A549 (cell line): ENCODE measurements around the gene HS6ST2. TPM values are rescaled to one million over a fixed set of nuclear protein-coding genes. Genes with fewer than 3 reads are reported as not detected.

Source experiments
- ATAC-seq, 2 experiments: fragments of 200-7000 bp in 1 of 2; fragments of >200 bp in 1 of 2; cut with Nextera tagmentation in 1 of 2; cut with Tn5 transposase in 1 of 2; 3 replicates each; pipeline versions ENCODE4 v1.8.0 to v1.9.1; 2018 to 2020; ENCODE audit warnings: mild to moderate bottlenecking in 1 of 2, moderate library complexity in 1 of 2
- CTCF ChIA-PET: fragments of 300-600 bp; sonication (Branson Sonifier 250); formaldehyde crosslinking; extraction: SDS; loops from one replicate; lab custom pipeline; 2021; ENCODE audit warnings: antibody characterized with exemption, inconsistent platforms; lab: Yijun Ruan, JAX
- POLR2A ChIA-PET: fragments of 350-600 bp; formaldehyde crosslinking; extraction: SDS; loops from one replicate; lab custom pipeline; 2021; ENCODE audit warnings: antibody characterized with exemption, inconsistent platforms; lab: Yijun Ruan, JAX
- DNase-seq, 2 experiments: peaks; one replicate each; pipeline versions ENCODE4 v3.0.0 to v3.0.0-alpha.2; 2011 to 2016; ENCODE audit warnings: low read depth in 1 of 2, low spot score in 1 of 2
- FAIRE-seq: peaks from 2 replicates; lab custom pipeline; 2011; peaks lifted over from hg19 to GRCh38; lab: Jason Lieb, UNC
- H3K27ac ChIP-seq, 2 experiments: fragments of >200 bp; sonication (Bioruptor Twin); formaldehyde crosslinking; 3 replicates each; pipeline ENCODE4 v1.5.1; 2016 to 2017
- H3K4me1 ChIP-seq: fragments of >200 bp; sonication (Bioruptor Twin); formaldehyde crosslinking; 3 replicates; pipeline ENCODE4 v1.6.1; 2016
- H3K4me2 ChIP-seq: fragments of >200 bp; sonication (Bioruptor Twin); formaldehyde crosslinking; 3 replicates; pipeline ENCODE4 v1.6.1; 2016
- H3K4me3 ChIP-seq: fragments of >200 bp; sonication (Bioruptor Twin); formaldehyde crosslinking; 3 replicates; pipeline ENCODE4 v1.5.1; 2016
- H3K9me3 ChIP-seq: fragments of >200 bp; sonication (Bioruptor Twin); formaldehyde crosslinking; 3 replicates; pipeline ENCODE4 v1.6.1; 2016
- BHLHE40 ChIP-seq: IDR thresholded peaks from 2 replicates; pipeline ENCODE4 v1.6.1; 2012; ENCODE audit warnings: low read depth, low read length, inconsistent platforms
- CHD4 ChIP-seq: fragments of 200-600 bp; sonication (generic); IDR thresholded peaks from 2 replicates; pipeline ENCODE4 v1.6.1; 2016; ENCODE audit warnings: antibody characterized with exemption, mild to moderate bottlenecking, borderline replicate concordance
- EHF ChIP-seq: fragments of 250-450 bp; sonication (Bioruptor Pico); IDR thresholded peaks from 2 replicates; pipeline ENCODE4 v1.5.0; 2020; ENCODE audit warnings: mild to moderate bottlenecking
- EHMT2 ChIP-seq: fragments of 200-600 bp; sonication (generic); IDR thresholded peaks from 2 replicates; pipeline ENCODE4 v1.6.1; 2016; ENCODE audit warnings: antibody characterized with exemption, low read depth, mild to moderate bottlenecking, moderate library complexity
- EP300 ChIP-seq, 2 experiments: fragments of >200 bp; sonication (Bioruptor Twin); formaldehyde crosslinking; IDR thresholded peaks; 2 replicates in 1 of 2; 3 replicates in 1 of 2; pipeline ENCODE4 v1.6.1; 2016 to 2017
- ESRRA ChIP-seq: fragments of 150-350 bp; IDR thresholded peaks from 2 replicates; pipeline ENCODE4 v1.6.1; 2014; ENCODE audit warnings: mild to moderate bottlenecking, low read length, borderline replicate concordance
- FOSB ChIP-seq: fragments of 250-450 bp; sonication (Bioruptor Pico); IDR thresholded peaks from 2 replicates; pipeline ENCODE4 v1.5.0; 2020; ENCODE audit warnings: mild to moderate bottlenecking, moderate library complexity
- GATA3 ChIP-seq: IDR thresholded peaks from 2 replicates; pipeline ENCODE4 v1.6.1; 2012; ENCODE audit warnings: borderline replicate concordance
- HOXB13 ChIP-seq: fragments of 250-450 bp; sonication (Bioruptor Pico); IDR thresholded peaks from 2 replicates; pipeline ENCODE4 v1.5.0; 2020; ENCODE audit warnings: low read depth, mild to moderate bottlenecking, moderate library complexity
- HOXB5 ChIP-seq: fragments of 250-450 bp; sonication (Bioruptor Pico); IDR thresholded peaks from 2 replicates; pipeline ENCODE4 v1.5.0; 2020; ENCODE audit warnings: mild to moderate bottlenecking, moderate library complexity
- JUNB ChIP-seq: fragments of >200 bp; sonication (Bioruptor Twin); formaldehyde crosslinking; IDR thresholded peaks from 2 replicates; pipeline ENCODE4 v1.6.1; 2016
- MYC ChIP-seq: IDR thresholded peaks from 2 replicates; pipeline ENCODE4 v1.6.1; 2012; ENCODE audit warnings: mild to moderate bottlenecking, inconsistent platforms, low read length, improper control_type of control experiment, borderline replicate concordance
- NFE2L2 ChIP-seq: fragments of 150-350 bp; conservative IDR thresholded peaks from 2 replicates; pipeline ENCODE4 v1.6.1; 2014; ENCODE audit warnings: low read length
- NPAS2 ChIP-seq: fragments of 250-450 bp; sonication (Bioruptor Pico); IDR thresholded peaks from 2 replicates; pipeline ENCODE4 v1.8.0; 2022; ENCODE audit warnings: mild to moderate bottlenecking, moderate library complexity, borderline replicate concordance
- PHF8 ChIP-seq: fragments of 200-600 bp; sonication (generic); IDR thresholded peaks from 2 replicates; pipeline ENCODE4 v1.6.1; 2016; ENCODE audit warnings: low read depth, mild to moderate bottlenecking, antibody characterized with exemption, moderate library complexity, borderline replicate concordance
- SREBF2 ChIP-seq: fragments of 450-650 bp; IDR thresholded peaks from 2 replicates; pipeline ENCODE4 v1.6.1; 2014; ENCODE audit warnings: mild to moderate bottlenecking, moderate library complexity
- TFCP2L1 ChIP-seq: fragments of 250-450 bp; sonication (Bioruptor Pico); IDR thresholded peaks from 2 replicates; pipeline ENCODE4 v1.5.0; 2021; ENCODE audit warnings: mild to moderate bottlenecking
- TP53 ChIP-seq: fragments of 250-450 bp; sonication (Bioruptor Pico); IDR thresholded peaks from 2 replicates; pipeline ENCODE4 v1.5.0; 2021; ENCODE audit warnings: mild to moderate bottlenecking, moderate library complexity
- ZC3H11A ChIP-seq: fragments of 450-650 bp; IDR thresholded peaks from 2 replicates; pipeline ENCODE4 v1.6.1; 2014; ENCODE audit warnings: antibody characterized with exemption, mild to moderate bottlenecking
- ZFP36 ChIP-seq: fragments of 450-650 bp; IDR thresholded peaks from 2 replicates; pipeline ENCODE4 v1.6.1; 2014; ENCODE audit warnings: borderline replicate concordance; ENCODE audit not compliant: partially characterized antibody
- ZNF302 ChIP-seq: fragments of 250-450 bp; sonication (Bioruptor Pico); IDR thresholded peaks from 2 replicates; pipeline ENCODE4 v1.9.0; 2021; ENCODE audit warnings: inconsistent platforms, mild to moderate bottlenecking, moderate library complexity
- ZSCAN20 ChIP-seq: fragments of 250-450 bp; sonication (Bioruptor Pico); IDR thresholded peaks from 2 replicates; pipeline ENCODE4 v1.8.0; 2022; ENCODE audit warnings: mild to moderate bottlenecking, moderate library complexity
- WGBS: methylation state at CpG from one replicate; pipeline ENCODE4 v1.1.6; 2017; ENCODE audit errors: missing lambda C conversion rate; 5-methylcytosine and 5-hydroxymethylcytosine counted together
- polyA plus RNA-seq, 4 experiments: library from polyadenylated mRNA; depleted of rRNA in 3 of 4; stranded (reverse); fragments of >200 nt; fragmentation: RNase III in 1 of 4; extraction: RNeasy Plus Mini Kit Qiagen cat#74134 plus additional on column Dnase treatment in 1 of 4; gene quantifications; 2 replicates in 3 of 4; 3 replicates in 1 of 4; pipeline ENCODE4 v1.2.3, GENCODE V29; 2011 to 2017
- TF ChIP-seq, protein P1 (sequence below): IDR thresholded peaks from 2 replicates; pipeline ENCODE4 v1.6.1; 2012
- TF ChIP-seq, protein P2 (sequence below): fragments of >200 bp; sonication (Bioruptor Twin); formaldehyde crosslinking; IDR thresholded peaks from 3 replicates; pipeline ENCODE4 v1.6.1; 2016
- TF ChIP-seq, protein P3 (sequence below): fragments of 250-450 bp; sonication (Bioruptor Pico); IDR thresholded peaks from 2 replicates; pipeline ENCODE4 v1.5.0; 2021; ENCODE audit warnings: mild to moderate bottlenecking, moderate library complexity, borderline replicate concordance
- TF ChIP-seq, protein P4 (sequence below): fragments of >200 bp; sonication (Bioruptor Twin); formaldehyde crosslinking; IDR thresholded peaks from 3 replicates; pipeline ENCODE4 v1.5.1; 2016
- TF ChIP-seq, protein P5 (sequence below): fragments of >200 bp; sonication (Bioruptor Twin); formaldehyde crosslinking; IDR thresholded peaks from 2 replicates; pipeline ENCODE4 v1.6.1; 2016

The HS6ST2 gene
- polyA plus RNA-seq, 2 of the 4 experiments (the other 2 are of a cell fraction): 0.01 to 0.04 TPM

DNA sequence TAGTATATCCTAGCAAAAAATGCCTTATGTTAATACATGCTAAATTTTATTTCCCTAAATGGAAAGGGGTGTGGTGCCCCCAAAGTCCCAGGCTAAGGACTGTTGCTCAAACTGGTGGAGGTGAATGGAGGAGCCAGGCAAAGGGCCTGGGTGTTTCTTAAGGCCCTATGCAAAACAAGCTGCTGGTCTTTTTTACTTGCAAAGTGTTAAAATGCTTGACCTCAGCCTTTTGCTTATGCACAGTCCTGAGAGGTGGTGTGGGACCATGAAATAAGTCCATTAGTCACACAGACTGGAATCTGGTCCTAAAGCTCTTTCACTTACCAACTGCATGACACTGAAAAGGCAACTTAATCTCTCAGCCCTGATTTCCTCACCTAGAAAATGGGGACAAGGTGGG, 246.1 kb downstream of the HS6ST2 start:
- ATAC-seq (no peak), FAIRE-seq (no peak)

DNA sequence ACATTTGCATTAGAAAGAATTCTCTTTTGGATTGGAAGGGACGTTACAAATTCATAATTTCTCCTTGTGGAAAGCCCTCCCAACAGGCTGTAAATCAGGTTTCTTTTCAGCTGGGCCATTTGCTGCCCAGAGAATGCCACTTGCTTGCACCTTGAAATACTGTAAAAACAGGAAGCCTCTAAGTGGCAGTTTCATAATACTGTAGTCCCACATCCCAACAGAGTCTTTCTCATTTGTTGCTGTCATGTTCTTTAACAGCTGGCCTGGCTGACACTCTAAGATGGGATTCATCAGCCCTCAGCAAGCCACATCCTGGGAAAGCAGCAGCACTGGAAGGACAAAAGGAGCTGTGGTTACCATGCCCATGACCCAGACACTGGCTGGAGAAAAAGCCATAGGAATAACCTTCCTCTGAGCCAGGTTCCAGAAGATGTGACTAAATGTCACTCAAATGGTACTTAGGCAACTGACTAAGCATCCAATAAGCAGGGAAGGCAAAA, 247.7 kb downstream of the HS6ST2 start:
- H3K4me1 ChIP-seq: no peaks in the 10 kb centered on the region
- TF ChIP-seq PHF8 (no peak), GATA3 (no peak), NPAS2 (no peak)
- TF ChIP-seq, all 56 proteins: peak for 0
- no peak for DNase-seq
- POLR2A ChIA-PET: no interaction called here
- Histone ChIP-seq H3K4me2 (no peak overlapping the region), H3K9me3 (no peaks in the 10 kb centered on the region), H3K27ac (no peak overlapping the region), H3K4me3 (no peak overlapping the region)
- CTCF ChIA-PET: no interaction called here
- WGBS: 0% methylated on average over 1 of the region's 1 CpG
- no peak for ATAC-seq
- FAIRE-seq: no peak

More for the DNA sequence above, 246.1 kb downstream of the HS6ST2 start:
- DNase-seq: no peak
- ChIA-PET POLR2A (no interaction called here), CTCF (no interaction called here)
- H3K4me1 ChIP-seq: no peaks in the 10 kb centered on the region
- no peaks in the 10 kb centered on the region for H3K9me3 ChIP-seq
- H3K4me2 ChIP-seq: no peak overlapping the region
- no peak overlapping the region for H3K27ac ChIP-seq
- no peak for TF ChIP-seq NFE2L2
- TF ChIP-seq, protein P1, sequence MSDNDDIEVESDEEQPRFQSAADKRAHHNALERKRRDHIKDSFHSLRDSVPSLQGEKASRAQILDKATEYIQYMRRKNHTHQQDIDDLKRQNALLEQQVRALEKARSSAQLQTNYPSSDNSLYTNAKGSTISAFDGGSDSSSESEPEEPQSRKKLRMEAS: no peak
- H3K4me3 ChIP-seq: no peak overlapping the region

DNA sequence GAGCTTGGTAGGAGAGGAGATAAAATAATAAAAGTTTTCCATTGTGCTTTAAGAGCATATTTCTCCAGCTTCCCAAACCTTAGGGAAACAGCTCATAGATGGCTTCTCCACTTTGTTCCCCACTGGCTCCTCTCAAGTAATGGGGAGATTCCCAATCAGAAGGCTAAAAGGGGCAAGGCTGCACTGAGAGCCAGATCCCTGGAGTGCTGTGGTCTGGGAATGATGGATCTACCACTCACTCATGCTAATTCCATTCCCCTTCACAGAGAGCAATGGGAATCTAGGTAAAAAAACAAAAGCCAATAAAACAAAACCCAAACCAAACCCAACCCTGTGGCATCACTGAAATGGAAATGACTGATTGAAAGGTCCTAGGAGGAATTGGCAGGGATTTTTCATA, 249.9 kb downstream of the HS6ST2 start:
- CTCF ChIA-PET: no interaction called here
- H3K4me3 ChIP-seq: no peak overlapping the region
- TF ChIP-seq EHF (CRISPR knock-in tag) (no peak), TFCP2L1 (CRISPR knock-in tag) (no peak), TP53 (CRISPR knock-in tag) (no peak), ESRRA (no peak), EHMT2 (no peak), BHLHE40 (no peak), JUNB (no peak), ZFP36 (no peak), HOXB5 (no peak), FOSB (CRISPR knock-in tag) (no peak), ZC3H11A (no peak), MYC (no peak)
- TF ChIP-seq, protein P2, sequence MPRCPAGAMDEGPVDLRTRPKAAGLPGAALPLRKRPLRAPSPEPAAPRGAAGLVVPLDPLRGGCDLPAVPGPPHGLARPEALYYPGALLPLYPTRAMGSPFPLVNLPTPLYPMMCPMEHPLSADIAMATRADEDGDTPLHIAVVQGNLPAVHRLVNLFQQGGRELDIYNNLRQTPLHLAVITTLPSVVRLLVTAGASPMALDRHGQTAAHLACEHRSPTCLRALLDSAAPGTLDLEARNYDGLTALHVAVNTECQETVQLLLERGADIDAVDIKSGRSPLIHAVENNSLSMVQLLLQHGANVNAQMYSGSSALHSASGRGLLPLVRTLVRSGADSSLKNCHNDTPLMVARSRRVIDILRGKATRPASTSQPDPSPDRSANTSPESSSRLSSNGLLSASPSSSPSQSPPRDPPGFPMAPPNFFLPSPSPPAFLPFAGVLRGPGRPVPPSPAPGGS: no peak
- TF ChIP-seq, all 56 proteins: peak for 0
- H3K9me3 ChIP-seq: no peaks in the 10 kb centered on the region
- POLR2A ChIA-PET: no interaction called here
- no peaks in the 10 kb centered on the region for H3K4me1 ChIP-seq
- H3K27ac ChIP-seq: no peak overlapping the region
- no peak for FAIRE-seq
- no peak for ATAC-seq
- no peak for DNase-seq
- no peak overlapping the region for H3K4me2 ChIP-seq

DNA sequence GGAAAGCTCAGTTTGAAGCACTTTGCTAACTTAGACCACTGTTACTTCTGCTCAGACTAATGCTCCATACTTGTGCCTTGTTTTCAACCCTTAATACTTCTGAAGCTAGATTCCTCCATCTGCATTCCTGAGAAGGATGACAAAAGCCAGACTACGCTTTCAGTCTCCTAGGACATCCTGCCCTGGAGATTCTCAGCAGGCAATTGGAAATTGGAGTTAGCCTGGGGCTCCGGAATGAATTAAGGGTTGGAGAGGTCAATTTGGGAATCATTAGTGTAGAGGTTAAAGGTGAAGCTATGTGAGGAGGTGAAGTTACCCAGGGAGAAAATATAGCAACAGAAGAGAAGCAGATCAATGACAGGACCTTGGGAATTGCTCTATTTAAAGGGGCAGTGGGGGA, 253.7 kb downstream of the HS6ST2 start:
- no peaks in the 10 kb centered on the region for H3K4me1 ChIP-seq
- TF ChIP-seq HOXB13 (CRISPR knock-in tag) (no peak), CHD4 (no peak), EHMT2 (no peak), ZNF302 (CRISPR knock-in tag) (no peak), EHF (CRISPR knock-in tag) (no peak), SREBF2 (no peak), ZSCAN20 (CRISPR knock-in tag) (no peak), EP300 (IDR thresholded peaks at IDR 0.05) (no peak)
- TF ChIP-seq, protein P3, sequence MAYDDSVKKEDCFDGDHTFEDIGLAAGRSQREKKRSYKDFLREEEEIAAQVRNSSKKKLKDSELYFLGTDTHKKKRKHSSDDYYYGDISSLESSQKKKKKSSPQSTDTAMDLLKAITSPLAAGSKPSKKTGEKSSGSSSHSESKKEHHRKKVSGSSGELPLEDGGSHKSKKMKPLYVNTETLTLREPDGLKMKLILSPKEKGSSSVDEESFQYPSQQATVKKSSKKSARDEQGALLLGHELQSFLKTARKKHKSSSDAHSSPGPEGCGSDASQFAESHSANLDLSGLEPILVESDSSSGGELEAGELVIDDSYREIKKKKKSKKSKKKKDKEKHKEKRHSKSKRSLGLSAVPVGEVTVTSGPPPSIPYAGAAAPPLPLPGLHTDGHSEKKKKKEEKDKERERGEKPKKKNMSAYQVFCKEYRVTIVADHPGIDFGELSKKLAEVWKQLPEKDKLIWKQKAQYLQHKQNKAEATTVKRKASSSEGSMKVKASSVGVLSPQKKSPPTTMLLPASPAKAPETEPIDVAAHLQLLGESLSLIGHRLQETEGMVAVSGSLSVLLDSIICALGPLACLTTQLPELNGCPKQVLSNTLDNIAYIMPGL: no peak
- TF ChIP-seq, protein P4, sequence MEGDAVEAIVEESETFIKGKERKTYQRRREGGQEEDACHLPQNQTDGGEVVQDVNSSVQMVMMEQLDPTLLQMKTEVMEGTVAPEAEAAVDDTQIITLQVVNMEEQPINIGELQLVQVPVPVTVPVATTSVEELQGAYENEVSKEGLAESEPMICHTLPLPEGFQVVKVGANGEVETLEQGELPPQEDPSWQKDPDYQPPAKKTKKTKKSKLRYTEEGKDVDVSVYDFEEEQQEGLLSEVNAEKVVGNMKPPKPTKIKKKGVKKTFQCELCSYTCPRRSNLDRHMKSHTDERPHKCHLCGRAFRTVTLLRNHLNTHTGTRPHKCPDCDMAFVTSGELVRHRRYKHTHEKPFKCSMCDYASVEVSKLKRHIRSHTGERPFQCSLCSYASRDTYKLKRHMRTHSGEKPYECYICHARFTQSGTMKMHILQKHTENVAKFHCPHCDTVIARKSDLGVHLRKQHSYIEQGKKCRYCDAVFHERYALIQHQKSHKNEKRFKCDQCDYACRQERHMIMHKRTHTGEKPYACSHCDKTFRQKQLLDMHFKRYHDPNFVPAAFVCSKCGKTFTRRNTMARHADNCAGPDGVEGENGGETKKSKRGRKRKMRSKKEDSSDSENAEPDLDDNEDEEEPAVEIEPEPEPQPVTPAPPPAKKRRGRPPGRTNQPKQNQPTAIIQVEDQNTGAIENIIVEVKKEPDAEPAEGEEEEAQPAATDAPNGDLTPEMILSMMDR: no peak
- TF ChIP-seq, protein P5, sequence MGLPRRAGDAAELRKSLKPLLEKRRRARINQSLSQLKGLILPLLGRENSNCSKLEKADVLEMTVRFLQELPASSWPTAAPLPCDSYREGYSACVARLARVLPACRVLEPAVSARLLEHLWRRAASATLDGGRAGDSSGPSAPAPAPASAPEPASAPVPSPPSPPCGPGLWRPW: no peak
- TF ChIP-seq, all 56 proteins: peak for 0
- ATAC-seq (no peak), DNase-seq (no peak), FAIRE-seq (peak; percentile 76)
- ChIA-PET POLR2A (no interaction called here), CTCF (no interaction called here)
- Histone ChIP-seq H3K4me3 (no peak overlapping the region), H3K9me3 (no peaks in the 10 kb centered on the region), H3K27ac (no peak overlapping the region), H3K4me2 (no peak overlapping the region)
- WGBS: 11% methylated on average over 2 of the region's 2 CpGs
